Lung (tissue), 12 donors: ENCODE data around the gene CBLL1. TPM values are rescaled to one million over a fixed set of nuclear protein-coding genes. Genes with fewer than 3 reads are reported as not detected.

ENCODE experiments used
- ATAC-seq: fragments of 200-7000 bp; cut with Tn5 transposase; one replicate; pipeline ENCODE4 v1.9.1; 2020; ENCODE audit warnings: moderate number of reproducible peaks; ENCODE audit not compliant: insufficient read depth, low FRiP score
- DNase-seq, 3 donors: peaks; one replicate each; pipeline ENCODE4 v3.0.0-alpha.2; 2013 to 2017
- H3K27ac ChIP-seq, 2 donors: one replicate each; pipeline ENCODE4 v1.5.1; 2013; ENCODE audit warnings: mild to moderate bottlenecking in 2 of 2, moderate library complexity in 2 of 2, control low read depth in 1 of 2, inconsistent platforms in 1 of 2, low read depth in 1 of 2, low read length in 1 of 2
- H3K27me3 ChIP-seq, 3 donors: one replicate each; pipeline ENCODE4 v1.5.1; 2013; ENCODE audit warnings: low read length in 2 of 3; ENCODE audit not compliant: control insufficient read depth in 3 of 3, insufficient read depth in 3 of 3
- H3K36me3 ChIP-seq, 4 donors: one replicate each; pipeline ENCODE4 v1.5.1; 2013; ENCODE audit warnings: low read length in 4 of 4, mild to moderate bottlenecking in 1 of 4, moderate library complexity in 1 of 4; ENCODE audit not compliant: control insufficient read depth in 4 of 4, insufficient read depth in 4 of 4
- H3K4me1 ChIP-seq, 5 donors: one replicate each; pipeline ENCODE4 v1.5.1; 2013; ENCODE audit warnings: low read length in 5 of 5, mild to moderate bottlenecking in 2 of 5, moderate library complexity in 1 of 5; ENCODE audit not compliant: control insufficient read depth in 5 of 5, insufficient read depth in 5 of 5
- H3K4me3 ChIP-seq: one replicate; pipeline ENCODE4 v1.5.1; 2013; ENCODE audit warnings: mild to moderate bottlenecking, control low read depth, moderate library complexity
- H3K9ac ChIP-seq, 2 donors: one replicate each; pipeline ENCODE4 v1.5.1; 2013; ENCODE audit warnings: low read length in 2 of 2, control low read depth in 1 of 2; ENCODE audit not compliant: insufficient read depth in 1 of 2
- H3K9me3 ChIP-seq, 4 donors: one replicate each; pipeline ENCODE4 v1.5.1; 2013; ENCODE audit warnings: low read length in 3 of 4, mild to moderate bottlenecking in 1 of 4, moderate library complexity in 1 of 4; ENCODE audit not compliant: control insufficient read depth in 4 of 4, insufficient read depth in 3 of 4
- CTCF ChIP-seq: IDR thresholded peaks from 2 replicates; pipeline ENCODE4 v1.5.1; 2012; ENCODE audit warnings: mild to moderate bottlenecking; ENCODE audit errors: control extremely low read depth, extremely low read depth
- WGBS, 2 donors: extraction: QIAGEN DNeasy Blood & Tissue Kit; methylation state at CpG; one replicate each; pipeline ENCODE4 v1.1.7; 2013; 5-methylcytosine and 5-hydroxymethylcytosine counted together
- polyA plus RNA-seq, 2 donors: library from polyadenylated mRNA; stranded (reverse); fragments of 200-250 nt; gene quantifications; one replicate each; pipeline ENCODE4 v1.2.1, GENCODE V29; 2013
- total RNA-seq, 2 donors: library from RNA; depleted of rRNA in 1 of 2; stranded (reverse); fragments of >200 nt in 1 of 2; gene quantifications; one replicate each; pipeline ENCODE4 v1.2.1, GENCODE V29; 2014 to 2021
- donor health status: control.
- donor health status: control.
- donor health status: Bipolar disorder and iron deficiency.
- donor health status: healthy.
- donor health status: DM: yes; HTN: yes; CAD: no.

The CBLL1 gene
- total and polyA plus RNA-seq, 4 donors: 5.2 to 25.2 (median 15.1) TPM

DNA sequence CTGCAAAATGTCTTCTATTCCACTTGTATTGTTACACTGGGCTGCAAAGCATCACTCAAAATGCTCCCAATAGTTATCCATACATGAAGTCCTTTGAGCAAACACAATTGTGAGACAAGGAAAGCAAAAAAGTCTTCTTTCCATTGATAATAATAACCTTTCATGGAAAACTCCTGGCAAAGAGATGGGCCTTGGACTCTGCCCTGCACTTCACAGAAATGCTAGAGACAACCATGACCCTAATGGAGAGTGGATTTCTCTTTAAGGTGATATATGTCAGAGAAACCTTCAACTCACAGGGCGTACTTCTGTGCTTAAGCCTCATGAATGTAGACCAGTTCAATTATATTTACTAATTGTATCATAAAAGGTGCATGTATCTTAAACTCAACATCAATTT, 39.7 kb downstream of the CBLL1 start:
- DNase-seq (no peak), ATAC-seq (no peak)
- H3K4me1 ChIP-seq: no peaks in the 10 kb centered on the region
- WGBS, 2 donors: 95 to 96% methylated on average over 1 of the region's 1 CpG
- no peak overlapping the region for H3K4me3 ChIP-seq
- no peak overlapping the region for H3K9ac ChIP-seq
- no peaks in the 10 kb centered on the region for H3K9me3 ChIP-seq
- no peak for TF ChIP-seq CTCF
- no peaks in the 10 kb centered on the region for H3K36me3 ChIP-seq
- no peak overlapping the region for H3K27ac ChIP-seq
- H3K27me3 ChIP-seq: no peaks in the 10 kb centered on the region

- Histone ChIP-seq H3K27ac (no peak overlapping the region), H3K27me3 (no peaks in the 10 kb centered on the region), H3K36me3 (no peaks in the 10 kb centered on the region), H3K4me3 (no peak overlapping the region), H3K9me3 (no peaks in the 10 kb centered on the region), H3K4me1 (no peaks in the 10 kb centered on the region), H3K9ac (no peak overlapping the region)
- WGBS, 2 donors: 74 to 86% methylated on average over 2 of the region's 2 CpGs
- TF ChIP-seq CTCF: no peak
- no peak for ATAC-seq
- no peak for DNase-seq
These were observed 41.2 kb downstream of the CBLL1 start for GRCh38 chr7:107785170-107785569.

GRCh38 chr7:107785926-107786325, 42.0 kb downstream of the CBLL1 start:
- Histone ChIP-seq H3K4me1 (no peaks in the 10 kb centered on the region), H3K27ac (no peak overlapping the region), H3K9ac (no peak overlapping the region), H3K4me3 (no peak overlapping the region), H3K36me3 (no peaks in the 10 kb centered on the region), H3K27me3 (no peaks in the 10 kb centered on the region), H3K9me3 (no peaks in the 10 kb centered on the region)
- WGBS, 2 donors: 41 to 46% methylated on average over 2 of the region's 2 CpGs
- ATAC-seq: no peak
- no peak for TF ChIP-seq CTCF
- DNase-seq: peak in 1 of 3 donors; percentile 12

- Histone ChIP-seq H3K4me3 (no peak overlapping the region), H3K9me3 (no peaks in the 10 kb centered on the region), H3K9ac (no peak overlapping the region), H3K36me3 (no peaks in the 10 kb centered on the region), H3K27ac (no peak overlapping the region), H3K4me1 (no peaks in the 10 kb centered on the region), H3K27me3 (no peaks in the 10 kb centered on the region)
- ATAC-seq (no peak), DNase-seq (no peak)
- TF ChIP-seq CTCF: no peak
- 80 to 100% methylated on average over 1 of the region's 1 CpG for WGBS, 2 donors
These were observed 44.3 kb downstream of the CBLL1 start for GRCh38 chr7:107788216-107788615.
